HG02763 (cell line): Measurements from ENCODE around the gene CASKIN1.

ENCODE experiments used
- ATAC-seq: cut with Tn5 transposase; IDR thresholded peaks from one replicate; pipeline ENCODE4 v1.9.1; 2021; ENCODE audit warnings: mild to moderate bottlenecking, moderate library complexity; ENCODE audit not compliant: unreplicated experiment

Gene CASKIN1

DNA sequence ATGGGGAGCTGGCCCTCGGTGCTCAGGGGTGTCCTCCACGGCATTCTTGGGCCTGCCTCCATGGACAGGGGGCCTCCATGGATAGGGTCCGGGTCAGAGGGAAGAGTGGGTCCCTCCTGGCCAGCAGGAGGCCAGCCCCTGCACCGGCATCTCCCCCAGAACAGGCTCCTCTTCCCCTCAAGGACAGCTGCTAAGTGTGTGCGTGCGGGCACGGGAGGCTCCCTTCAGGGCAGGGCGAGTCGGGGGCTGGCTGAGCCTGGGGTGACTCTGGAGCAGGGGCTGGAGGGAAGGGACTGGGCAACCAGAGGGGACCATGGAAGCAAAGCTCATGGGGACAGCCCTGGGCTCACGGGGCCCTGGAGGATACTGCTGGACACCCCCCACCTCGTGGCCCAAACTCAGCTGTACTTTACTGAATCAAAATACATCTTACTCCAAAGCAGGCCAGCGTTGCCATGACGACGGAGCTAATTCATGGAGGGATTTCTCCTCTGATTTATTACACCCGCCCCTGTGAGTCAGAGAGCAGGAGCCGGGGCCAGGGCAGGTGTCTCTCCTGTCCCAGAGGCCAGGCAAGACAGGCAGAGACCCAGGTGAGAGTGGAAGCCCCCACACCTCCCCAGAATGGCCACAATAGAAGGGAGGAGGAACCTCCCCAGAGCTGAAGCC, 2.1 kb downstream of the CASKIN1 start:
- no peak for ATAC-seq

- ATAC-seq = no peak
Observed at GRCh38 chr16:2191446-2191706, 5.0 kb downstream of the CASKIN1 start.

GRCh38 chr16:2190659-2191445, 5.6 kb downstream of the CASKIN1 start:
- ATAC-seq = no peak

DNA sequence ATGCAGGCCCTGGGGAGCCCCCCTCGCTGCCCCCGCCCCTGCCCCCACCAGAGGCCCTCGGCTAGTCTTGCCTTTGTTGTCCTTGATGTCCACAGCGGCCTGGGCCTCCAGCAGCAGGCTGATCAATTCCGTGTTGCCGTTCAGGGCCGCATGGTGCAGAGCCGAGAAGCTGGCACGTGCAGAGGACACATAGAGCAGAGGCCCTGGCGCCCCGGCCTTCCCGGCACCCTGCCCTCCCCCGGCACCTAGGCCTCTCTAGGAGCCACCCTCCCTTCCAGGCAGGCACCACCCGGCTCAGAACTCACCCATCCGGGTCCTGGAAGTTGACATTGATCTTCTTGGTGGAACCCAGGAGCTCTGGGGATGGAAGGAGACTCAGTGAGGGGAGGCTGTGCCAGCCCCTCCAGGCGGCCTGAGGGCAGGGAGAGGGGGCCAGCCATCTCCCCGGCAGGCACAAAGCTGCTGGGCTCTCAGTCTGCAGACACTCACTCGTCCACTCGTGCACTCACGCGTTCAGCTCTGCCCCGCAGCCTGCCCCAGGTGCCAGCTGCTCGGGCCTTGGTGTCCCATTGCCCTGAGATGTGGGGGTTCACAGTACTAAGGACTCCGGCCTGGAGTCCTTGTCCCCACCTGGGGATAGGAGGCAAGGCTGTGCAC, 6.3 kb downstream of the CASKIN1 start:
- ATAC-seq = no peak

DNA sequence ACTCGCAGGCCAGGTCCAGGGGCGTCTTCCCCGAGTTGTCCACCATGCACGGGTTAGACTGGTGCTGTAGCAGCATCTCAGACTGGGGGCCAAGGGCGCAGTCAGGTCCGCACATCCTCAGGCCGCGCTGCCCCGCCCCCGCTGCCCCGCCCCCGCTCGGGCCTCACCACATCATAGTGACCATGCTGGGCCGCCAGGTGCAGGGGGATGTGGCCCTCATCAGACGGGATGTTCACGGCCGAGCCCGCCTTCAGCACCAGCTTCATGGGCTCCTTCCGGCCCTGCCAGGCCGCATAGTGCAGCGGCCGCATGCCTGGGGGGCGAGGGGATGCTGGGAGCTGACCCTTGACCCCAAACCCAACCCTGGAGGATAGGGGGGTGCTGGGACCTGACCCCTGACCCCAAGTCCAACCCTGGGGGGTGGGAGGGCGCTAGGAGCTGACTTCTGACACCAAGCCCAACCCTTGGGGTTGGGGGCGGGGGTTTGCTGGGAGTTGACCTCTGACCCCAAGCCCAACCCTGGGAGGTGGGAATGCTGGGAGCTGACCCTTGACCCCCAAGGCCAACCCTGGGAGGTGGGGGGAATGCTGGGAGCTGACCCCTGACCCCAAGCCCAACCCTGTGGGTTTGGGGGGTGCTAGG, 7.0 kb downstream of the CASKIN1 start:
- ATAC-seq = no peak

DNA sequence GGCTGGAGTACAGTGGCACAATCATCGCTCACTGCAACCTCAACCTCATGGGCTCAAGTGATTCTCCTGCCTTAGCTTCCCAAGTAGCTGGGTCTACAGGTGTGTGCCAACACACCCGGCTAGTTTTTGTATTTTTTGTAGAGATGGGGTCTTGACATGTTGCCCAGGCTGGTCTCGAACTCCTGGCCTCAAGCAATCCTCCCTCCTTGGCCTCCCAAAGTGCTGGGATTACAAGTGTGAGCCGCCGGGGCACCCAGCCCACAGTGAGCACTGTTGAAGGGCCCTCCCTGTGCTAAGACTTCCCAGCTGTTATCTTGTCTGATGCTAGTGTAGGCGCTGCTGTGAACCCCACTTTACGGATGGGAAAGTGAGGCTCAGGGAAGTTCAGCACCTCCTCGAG, 8.0 kb downstream of the CASKIN1 start:
- no peak for ATAC-seq

DNA sequence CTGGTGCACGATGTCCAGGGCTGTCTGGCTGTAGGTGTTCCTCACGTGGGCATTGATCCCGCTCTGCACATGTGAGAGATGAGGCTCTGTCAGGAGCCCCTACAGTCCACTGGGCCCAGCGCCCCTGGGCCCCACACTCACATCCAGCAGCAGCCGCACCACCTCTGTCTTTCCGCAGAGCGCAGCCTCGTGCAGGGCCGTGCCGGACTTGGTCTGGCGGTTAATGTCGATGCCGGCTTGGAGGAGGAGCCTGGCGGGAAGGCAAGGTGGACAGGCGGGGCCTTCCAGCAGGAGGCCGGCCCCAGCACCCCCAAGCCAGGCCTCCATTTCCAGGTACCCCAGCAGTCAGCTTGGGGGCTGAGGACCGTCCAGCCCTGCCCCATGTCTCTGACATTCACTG, 9.2 kb downstream of the CASKIN1 start:
- no peak for ATAC-seq

GRCh38 chr16:2186505-2186904, 9.9 kb downstream of the CASKIN1 start:
- ATAC-seq = no peak

DNA sequence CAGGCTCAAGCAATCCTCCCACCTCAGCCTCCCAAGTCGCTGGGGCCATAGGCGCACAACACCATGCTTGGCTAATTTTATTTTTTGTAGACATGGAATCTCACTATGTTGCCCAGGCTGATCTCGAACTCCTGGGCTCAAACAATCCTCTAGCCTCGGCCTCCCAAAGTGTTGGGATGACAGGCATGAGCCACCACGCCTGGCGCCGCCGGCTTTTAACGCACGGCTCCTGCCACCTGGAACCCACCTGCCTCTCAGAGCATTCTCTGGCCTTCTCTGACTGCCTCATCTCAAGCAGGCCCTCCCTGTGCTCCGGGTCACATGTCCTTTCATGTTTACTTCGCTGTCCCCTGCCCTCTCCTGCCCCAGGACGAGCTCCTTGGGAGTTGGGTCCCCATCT, 10.3 kb downstream of the CASKIN1 start:
- ATAC-seq = no peak

DNA sequence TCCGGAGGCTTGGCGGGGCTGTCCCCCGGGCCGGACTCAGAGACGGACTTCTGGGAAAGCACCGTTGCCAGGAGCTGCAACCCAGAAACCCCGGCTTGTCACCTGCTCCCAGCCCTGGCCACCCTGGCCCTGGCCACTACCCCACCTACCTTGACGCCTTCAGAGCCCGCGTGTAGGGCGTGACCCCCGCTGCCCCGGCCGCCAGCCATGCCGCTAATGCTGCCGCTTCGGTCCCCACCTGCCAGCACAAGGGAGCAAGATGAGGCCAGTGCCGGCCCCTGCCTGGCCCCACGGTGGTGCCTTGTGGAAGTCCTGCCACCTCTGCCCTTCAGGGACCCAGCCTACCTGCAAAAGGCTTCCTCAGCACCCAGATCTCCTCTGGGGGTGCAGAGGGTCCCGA, 11.4 kb downstream of the CASKIN1 start:
- no peak for ATAC-seq

GRCh38 chr16:2184346-2184745, 12.1 kb downstream of the CASKIN1 start:
- no peak for ATAC-seq

DNA sequence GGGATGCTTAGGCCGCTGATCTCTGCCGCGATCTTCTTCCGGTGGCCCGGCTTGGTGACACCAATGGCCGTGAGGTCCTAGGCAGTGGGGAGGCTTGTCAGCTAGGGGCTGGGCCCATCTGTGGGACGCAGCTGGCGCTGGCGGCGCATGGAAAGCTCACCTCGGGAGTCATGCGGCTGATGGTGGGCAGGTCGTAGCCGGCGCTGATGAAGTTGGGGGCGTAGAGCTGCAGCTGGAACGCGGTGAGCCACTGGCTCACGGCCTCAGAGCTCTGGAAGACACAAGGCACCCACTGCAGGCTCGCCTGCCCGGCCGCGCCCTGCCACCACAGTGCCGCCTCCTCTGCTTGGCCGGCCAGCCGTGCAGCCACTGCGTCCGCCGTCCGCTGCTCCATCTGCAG, 12.7 kb downstream of the CASKIN1 start:
- no peak for ATAC-seq

DNA sequence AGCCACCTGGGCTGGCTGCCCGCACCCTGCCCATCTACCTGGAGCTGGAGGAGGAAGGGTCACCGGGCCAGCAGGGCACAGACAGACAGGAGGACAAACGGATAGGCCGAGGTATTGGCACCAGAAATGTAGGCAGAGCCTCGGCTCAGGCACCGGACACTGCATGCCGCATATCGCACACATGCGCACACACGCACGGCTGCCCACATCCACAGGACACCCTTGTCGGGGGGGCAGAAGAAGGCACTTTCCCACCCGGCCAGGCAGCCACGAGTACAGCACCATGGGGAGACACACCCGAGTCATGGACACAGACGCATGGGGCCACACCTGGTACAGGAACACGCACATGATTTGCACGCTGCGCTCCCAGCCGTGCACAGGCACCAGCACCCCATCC, 14.5 kb downstream of the CASKIN1 start:
- ATAC-seq = no peak

DNA sequence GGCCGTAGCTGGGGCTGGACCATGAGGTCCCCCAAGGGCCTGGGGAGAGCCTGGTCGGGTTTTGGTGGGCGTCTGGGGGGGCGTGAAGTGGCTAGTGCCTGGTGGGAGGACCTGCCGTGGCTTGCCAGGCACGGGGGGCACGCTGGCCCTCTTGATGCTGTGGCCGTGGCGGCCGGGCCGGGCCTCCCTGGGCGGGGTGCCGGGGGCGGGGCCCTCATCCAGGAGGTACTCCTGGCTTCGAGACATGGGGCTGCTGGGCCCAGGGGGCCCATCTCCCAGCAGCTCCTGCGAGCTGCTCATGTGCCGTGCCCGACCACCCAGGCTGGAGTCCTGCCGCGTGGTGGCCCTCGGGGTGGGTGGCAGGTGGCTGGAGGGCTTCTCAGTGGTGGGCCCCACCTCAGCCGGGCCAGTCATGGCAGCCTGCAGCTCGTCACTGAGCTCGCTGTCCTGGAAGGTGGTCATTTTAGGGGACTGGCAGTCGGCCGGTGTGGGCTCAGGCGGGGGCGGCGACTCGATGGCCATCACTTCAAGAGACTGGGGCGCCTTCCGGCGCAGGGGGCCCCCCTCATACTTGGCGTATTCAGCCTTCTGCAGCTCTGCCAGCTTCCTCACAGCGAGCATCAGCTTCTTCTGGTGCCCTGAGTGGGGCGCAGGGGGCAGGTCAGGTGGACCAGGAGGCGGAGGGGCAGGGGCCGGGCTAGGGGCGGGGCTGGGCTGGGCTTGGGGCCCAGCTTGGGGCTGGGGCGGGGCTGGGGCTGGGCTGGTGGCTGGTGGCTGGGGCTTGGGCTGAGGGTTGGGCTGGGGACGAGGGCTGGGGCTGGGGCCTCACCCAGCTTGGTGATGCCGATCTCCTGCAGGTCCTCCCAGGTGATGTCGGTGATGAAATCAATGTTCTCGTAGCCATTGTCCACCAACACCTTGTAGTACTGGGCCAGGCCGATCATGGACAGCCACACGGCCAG, 15.2 kb downstream of the CASKIN1 start:
- ATAC-seq = no peak

DNA sequence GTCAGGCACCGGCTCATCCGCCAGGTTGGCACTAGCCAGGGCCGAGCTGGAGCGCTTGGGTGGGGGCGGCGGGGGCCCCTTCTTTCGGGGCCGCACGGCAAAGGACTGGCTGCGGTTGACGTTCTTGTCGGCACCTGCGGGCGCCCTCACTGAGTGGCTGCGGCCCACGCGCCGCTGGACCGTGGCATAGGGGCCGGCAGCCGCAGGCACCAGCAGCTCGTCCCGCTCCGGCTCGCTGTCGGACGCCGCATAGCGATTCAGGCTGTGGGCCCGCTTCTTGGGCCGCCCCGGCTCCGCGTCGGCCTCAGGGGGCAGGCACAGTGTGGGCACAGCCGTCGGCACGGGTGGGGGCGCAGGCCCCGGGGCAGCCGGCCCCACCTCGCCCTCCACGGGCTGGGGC, 15.9 kb downstream of the CASKIN1 start:
- ATAC-seq = no peak

DNA sequence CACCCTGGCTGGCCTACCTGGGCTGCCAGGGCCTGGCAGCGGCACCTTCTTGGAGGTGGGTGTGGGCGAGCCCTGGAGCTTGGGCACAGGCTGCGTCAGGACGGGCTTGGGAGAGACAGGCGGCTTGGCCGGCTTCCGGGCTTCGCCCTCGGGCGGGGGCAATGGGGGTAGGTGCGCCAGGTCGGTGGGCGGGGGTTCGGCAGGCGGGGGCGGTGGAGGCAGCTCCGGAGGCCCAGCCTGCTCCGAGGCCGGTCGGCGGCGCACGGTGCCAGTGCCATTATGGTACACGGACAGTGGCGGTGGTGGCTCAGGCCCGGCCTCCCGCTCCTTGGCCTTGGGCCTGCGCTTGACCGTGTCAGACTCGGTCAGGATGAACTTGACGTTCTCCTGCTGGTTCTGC, 16.8 kb downstream of the CASKIN1 start:
- ATAC-seq = no peak

DNA sequence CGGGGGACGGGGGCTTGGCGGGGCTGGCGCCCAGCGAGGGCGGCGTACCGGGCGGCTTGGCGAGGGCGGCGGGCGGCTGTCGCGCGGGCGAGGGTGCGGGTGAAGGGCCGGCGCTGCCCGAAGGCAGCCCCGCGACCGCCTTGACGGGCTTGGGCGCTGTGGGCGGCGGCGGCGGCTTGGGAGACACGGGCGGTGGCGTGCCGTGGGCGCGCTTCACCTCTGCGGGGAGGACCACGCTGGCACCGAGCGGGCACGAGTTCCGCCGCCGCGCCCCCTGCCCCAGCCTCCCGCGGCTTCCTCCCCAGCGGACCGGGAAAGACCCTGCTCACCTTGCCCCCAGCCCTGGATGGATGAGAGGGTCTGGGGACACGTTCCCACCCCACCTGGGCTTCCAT, 17.3 kb downstream of the CASKIN1 start:
- no peak for ATAC-seq

DNA sequence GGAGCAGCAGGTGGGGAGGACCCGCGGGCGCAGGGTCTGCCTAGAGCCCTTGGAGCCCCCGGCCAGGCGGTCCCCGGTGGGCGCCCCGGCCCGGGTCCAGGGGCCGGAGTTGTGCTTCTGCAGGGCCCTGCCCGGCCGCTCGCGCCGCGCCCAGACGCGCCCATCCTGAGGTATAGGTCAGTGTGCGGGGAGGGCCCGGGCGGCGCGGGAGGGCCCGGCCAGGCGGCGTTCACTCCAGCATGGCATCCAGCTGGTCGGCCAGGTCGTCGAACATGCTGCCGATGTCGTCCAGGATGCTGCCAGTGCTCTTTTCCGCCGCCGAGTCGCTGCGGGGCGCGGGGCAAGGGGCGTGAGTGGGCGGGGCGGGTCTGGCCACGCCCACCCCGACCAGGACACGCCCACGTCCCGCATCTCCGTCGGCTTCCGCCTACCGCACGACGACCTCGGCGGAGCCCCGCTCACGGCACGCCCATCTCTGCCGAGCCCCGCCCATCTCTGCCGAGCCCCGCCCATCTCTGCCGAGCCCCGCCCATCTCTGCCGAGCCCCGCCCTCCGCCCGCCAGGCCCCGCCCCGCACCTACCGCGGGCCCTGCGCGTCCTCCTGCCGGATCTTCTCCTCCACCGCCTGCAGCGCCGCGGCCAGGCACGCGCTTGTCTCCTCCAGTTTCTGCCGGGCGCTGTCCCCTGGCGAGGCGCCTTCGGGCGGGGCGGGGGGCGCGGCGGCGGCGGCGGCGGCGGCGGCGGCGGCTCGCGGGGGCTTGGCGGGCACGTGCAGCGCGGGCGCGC, 17.9 kb downstream of the CASKIN1 start:
- ATAC-seq = no peak

- ATAC-seq = no peak
Observed at GRCh38 chr16:2177561-2177960, 18.8 kb downstream of the CASKIN1 start.

DNA sequence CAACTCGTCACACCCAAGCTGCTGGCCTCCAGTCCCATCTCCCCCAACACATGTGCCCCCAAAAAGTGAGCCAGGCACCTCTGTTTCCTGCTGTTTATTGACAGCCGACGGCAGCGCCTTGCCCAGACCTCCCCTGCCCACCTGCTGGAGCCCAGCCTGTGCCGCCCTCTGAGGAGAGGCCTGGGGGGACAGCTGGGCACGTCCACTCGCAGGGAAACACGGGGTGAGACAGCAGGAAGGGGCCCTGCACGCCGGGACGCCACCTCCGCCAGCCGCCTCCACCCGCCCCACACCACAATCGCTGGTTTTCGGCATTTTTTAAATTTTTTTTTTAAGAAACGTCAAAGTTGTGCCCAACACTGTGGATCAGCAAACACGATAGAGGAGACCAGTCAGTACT, 19.3 kb downstream of the CASKIN1 start:
- ATAC-seq = no peak
